Endodermal cell (in vitro differentiated cells): Measurements from ENCODE around the gene TMEM255B. TPM values are rescaled to one million over a fixed set of nuclear protein-coding genes. Genes with fewer than 3 reads are reported as not detected.

Source experiments
- DNase-seq: peaks from one replicate; pipeline ENCODE4 v3.0.0-alpha.2; 2017
- H3K27ac ChIP-seq: 2 replicates; pipeline ENCODE4 v1.5.1; 2013; ENCODE audit warnings: mild to moderate bottlenecking, low read depth, low read length, moderate library complexity
- H3K27me3 ChIP-seq: 2 replicates; pipeline ENCODE4 v1.6.1; 2013; ENCODE audit warnings: mild to moderate bottlenecking, low read length, moderate library complexity; ENCODE audit not compliant: insufficient read depth, control insufficient read depth, poor library complexity, severe bottlenecking
- H3K36me3 ChIP-seq: 2 replicates; pipeline ENCODE4 v1.7.0; 2013; ENCODE audit warnings: mild to moderate bottlenecking, low read length, moderate library complexity; ENCODE audit not compliant: control insufficient read depth, insufficient read depth
- H3K4me1 ChIP-seq: one replicate; pipeline ENCODE4 v1.7.0; 2013; ENCODE audit warnings: low read length; ENCODE audit not compliant: control insufficient read depth, insufficient read depth
- H3K4me3 ChIP-seq: 2 replicates; pipeline ENCODE4 v1.5.1; 2013; ENCODE audit warnings: mild to moderate bottlenecking, low read length, moderate library complexity
- H3K9ac ChIP-seq: 2 replicates; pipeline ENCODE4 v1.6.1; 2013; ENCODE audit warnings: mild to moderate bottlenecking, low read length, moderate library complexity; ENCODE audit not compliant: poor library complexity, severe bottlenecking; ENCODE audit errors: extremely low read depth
- H3K9me3 ChIP-seq: 2 replicates; pipeline ENCODE4 v1.6.1; 2013; ENCODE audit warnings: mild to moderate bottlenecking, low read length, moderate library complexity; ENCODE audit not compliant: control insufficient read depth
- H3K27ac Mint-ChIP-seq: 2 replicates; pipeline ENCODE4 v1.8.0; 2020; ENCODE audit warnings: mixed read lengths
- H3K27me3 Mint-ChIP-seq: 2 replicates; pipeline ENCODE4 v1.8.0; 2021; ENCODE audit warnings: mild to moderate bottlenecking, mixed read lengths; ENCODE audit not compliant: insufficient read depth
- H3K36me3 Mint-ChIP-seq: 2 replicates; pipeline ENCODE4 v1.8.0; 2020; ENCODE audit warnings: low read depth, mixed read lengths
- H3K4me1 Mint-ChIP-seq: 2 replicates; pipeline ENCODE4 v1.8.0; 2020; ENCODE audit warnings: mixed read lengths
- H3K4me3 Mint-ChIP-seq: 2 replicates; pipeline ENCODE4 v1.8.0; 2020; ENCODE audit warnings: mild to moderate bottlenecking, moderate library complexity, mixed read lengths
- H3K9me3 Mint-ChIP-seq: 2 replicates; pipeline ENCODE4 v1.8.0; 2020; ENCODE audit warnings: mild to moderate bottlenecking, mixed read lengths
- CTCF ChIP-seq: fragments of 200-600 bp; sonication (generic); conservative IDR thresholded peaks from 2 replicates; pipeline ENCODE4 v1.5.0; 2021; ENCODE audit warnings: antibody characterized with exemption, mild to moderate bottlenecking
- WGBS, 2 experiments: methylation state at CpG; one replicate each; pipeline versions ENCODE4 v1.1.5 to v1.1.7; 2013; ENCODE audit warnings: missing lambda C conversion rate in 2 of 2, mixed read lengths in 1 of 2; ENCODE audit not compliant: insufficient coverage in 1 of 2, insufficient read length in 1 of 2; 5-methylcytosine and 5-hydroxymethylcytosine counted together
- total RNA-seq, 2 donors: library from RNA; stranded (reverse); fragmentation: NEBNext Ultra II Directional in 1 of 2; extraction: Animal tissue kit (Norgen Biotek cat#: 25700) in 1 of 2; gene quantifications; 2 replicates in 1 of 2; 3 replicates in 1 of 2; pipeline ENCODE4 v1.2.1, GENCODE V29; 2021

TMEM255B gene
- total RNA-seq, 2 donors from 2014 or later: 0.55 to 2.1 TPM

DNA sequence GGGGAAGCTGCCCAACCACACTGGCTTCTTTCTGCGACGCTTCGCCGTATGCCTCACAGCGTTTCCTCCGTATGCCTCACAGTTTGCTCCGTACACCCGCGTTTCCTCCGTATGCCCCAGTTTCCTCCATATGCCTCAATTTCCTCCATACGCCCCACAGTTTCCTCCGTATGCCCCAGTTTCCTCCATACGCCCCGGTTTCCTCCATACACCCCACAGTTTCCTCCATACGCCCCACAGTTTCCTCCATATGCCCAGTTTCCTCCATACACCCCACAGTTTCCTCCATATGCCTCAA lies 82.3 kb downstream of the TMEM255B start:
- Histone ChIP-seq H3K4me3 (no peak overlapping the region), H3K4me1 (no peaks in the 10 kb centered on the region), H3K9ac (no peak overlapping the region), H3K27me3 (no peaks in the 10 kb centered on the region), H3K9me3 (no peaks in the 10 kb centered on the region), H3K36me3 (peaks cover 6% of the 10 kb centered on the region), H3K27ac (no peak overlapping the region)
- no peaks in the 10 kb centered on the region for H3K27me3 Mint-ChIP-seq
- no peak overlapping the region for H3K4me3 Mint-ChIP-seq
- H3K4me1 Mint-ChIP-seq: peaks cover 13% of the 10 kb centered on the region
- H3K36me3 Mint-ChIP-seq: peaks cover 10% of the 10 kb centered on the region
- TF ChIP-seq CTCF: no peak
- no peak for DNase-seq
- WGBS, 2 experiments: 91 to 93% methylated on average over 15 of the region's 15 CpGs
- H3K9me3 Mint-ChIP-seq: no peaks in the 10 kb centered on the region
- no peak overlapping the region for H3K27ac Mint-ChIP-seq

DNA sequence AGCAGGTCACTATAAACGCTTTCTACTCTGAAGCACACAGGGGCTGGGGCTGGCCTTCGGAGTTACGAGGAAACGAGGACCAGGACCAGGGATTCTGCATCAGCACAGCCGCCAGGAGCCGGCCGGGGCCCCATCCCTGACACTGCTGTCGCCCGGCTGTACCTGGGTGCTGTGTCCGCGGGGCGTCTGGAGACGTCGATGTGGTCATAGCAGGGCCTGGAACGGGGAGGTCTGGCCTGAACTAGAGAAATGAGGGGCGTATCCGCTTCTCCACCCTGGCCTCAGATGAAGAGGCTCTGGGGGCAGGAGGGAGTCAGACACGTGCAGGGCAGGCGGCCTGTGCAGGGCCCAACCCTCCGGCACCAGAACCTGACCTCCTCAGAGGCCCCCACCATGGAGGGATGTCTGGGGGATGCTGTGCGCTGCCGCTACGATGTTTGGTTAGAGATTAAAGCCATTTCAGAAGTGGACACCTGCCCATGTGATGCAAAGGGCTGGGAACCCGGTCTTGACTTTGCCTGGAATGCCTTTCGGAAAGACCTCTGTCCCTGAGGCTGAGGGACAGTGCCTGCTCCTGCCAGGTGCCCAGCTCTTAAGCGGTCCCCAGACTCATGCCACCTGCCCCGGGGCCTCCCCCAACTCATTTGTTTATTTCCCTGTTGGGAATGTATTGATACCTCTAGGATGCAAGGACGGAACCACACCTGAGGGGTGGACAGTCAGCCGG lies 83.5 kb downstream of the TMEM255B start:
- Mint-ChIP-seq H3K27me3 (no peaks in the 10 kb centered on the region), H3K4me3 (no peak overlapping the region), H3K4me1 (peaks cover 6% of the 10 kb centered on the region), H3K9me3 (no peaks in the 10 kb centered on the region), H3K36me3 (peaks cover 3% of the 10 kb centered on the region), H3K27ac (no peak overlapping the region)
- no peak for TF ChIP-seq CTCF
- H3K4me1 ChIP-seq: no peaks in the 10 kb centered on the region
- H3K9me3 ChIP-seq: no peaks in the 10 kb centered on the region
- no peaks in the 10 kb centered on the region for H3K27me3 ChIP-seq
- H3K27ac ChIP-seq: no peak overlapping the region
- no peak for DNase-seq
- peaks cover 6% of the 10 kb centered on the region for H3K36me3 ChIP-seq
- no peak overlapping the region for H3K9ac ChIP-seq
- 94 to 95% methylated on average over 24 to 29 of the region's 29 CpGs for WGBS, 2 experiments
- H3K4me3 ChIP-seq: no peak overlapping the region

DNA sequence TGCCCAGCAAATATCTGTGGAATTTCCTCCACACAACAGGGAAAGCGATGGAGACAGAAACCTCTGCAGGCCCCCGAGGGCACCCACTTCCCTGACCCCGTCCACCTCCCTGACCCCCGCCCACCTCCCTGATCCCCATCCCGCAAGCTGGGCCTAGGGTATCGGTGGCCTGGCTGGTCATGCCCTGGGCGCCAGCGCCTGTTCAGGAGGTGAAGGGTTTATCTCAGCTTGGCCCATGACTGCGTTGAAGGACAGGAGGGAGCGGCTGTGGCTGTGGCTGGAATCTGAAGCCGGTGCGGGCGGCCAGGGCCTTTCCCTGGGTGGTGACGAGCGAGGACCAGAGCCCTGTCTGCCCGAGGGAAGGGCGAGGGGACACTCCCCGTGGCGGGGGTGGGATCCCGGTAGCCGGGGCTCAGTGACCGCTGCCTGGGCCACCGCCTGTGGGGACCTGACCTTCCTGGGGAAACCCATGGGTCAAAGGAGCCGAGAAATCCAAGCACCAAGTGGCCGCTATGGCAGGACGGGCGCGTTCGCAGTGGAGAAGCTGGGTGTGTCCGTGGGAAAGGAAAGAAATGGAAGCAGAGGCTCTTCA lies 84.1 kb downstream of the TMEM255B start:
- Histone ChIP-seq H3K27me3 (no peaks in the 10 kb centered on the region), H3K4me3 (no peak overlapping the region), H3K9me3 (no peaks in the 10 kb centered on the region), H3K4me1 (no peaks in the 10 kb centered on the region), H3K9ac (no peak overlapping the region), H3K36me3 (peaks cover 6% of the 10 kb centered on the region), H3K27ac (no peak overlapping the region)
- 93 to 95% methylated on average over 29 to 30 of the region's 30 CpGs for WGBS, 2 experiments
- Mint-ChIP-seq H3K4me1 (no peaks in the 10 kb centered on the region), H3K27ac (no peak overlapping the region), H3K9me3 (no peaks in the 10 kb centered on the region), H3K27me3 (no peaks in the 10 kb centered on the region), H3K36me3 (peaks cover 2% of the 10 kb centered on the region), H3K4me3 (no peak overlapping the region)
- DNase-seq: no peak
- no peak for TF ChIP-seq CTCF
